Left hindlimb (tissue), 1 donor: ENCODE data around the gene SREBF1.

Experiments used
- DNase-seq: peaks from one replicate; pipeline ENCODE4 v3.0.0-alpha.2; 2018

Gene SREBF1

GRCh38 chr17:17822616-17823015 lies 14.2 kb downstream of the SREBF1 start:
- no peak for DNase-seq

- DNase-seq: no peak
Observed at GRCh38 chr17:17822189-17822588, 14.6 kb downstream of the SREBF1 start.

GRCh38 chr17:17820463-17821158 lies 16.2 kb downstream of the SREBF1 start:
- DNase-seq: no peak

- DNase-seq: no peak
Observed at GRCh38 chr17:17820046-17820445, 16.7 kb downstream of the SREBF1 start.

GRCh38 chr17:17819561-17819995 lies 17.2 kb downstream of the SREBF1 start:
- DNase-seq: no peak

GRCh38 chr17:17819111-17819510 lies 17.7 kb downstream of the SREBF1 start:
- DNase-seq: no peak

- DNase-seq: no peak
Observed at GRCh38 chr17:17818088-17818526, 18.7 kb downstream of the SREBF1 start.

GRCh38 chr17:17817552-17817947 lies 19.2 kb downstream of the SREBF1 start:
- DNase-seq: no peak

- DNase-seq: no peak
Observed at GRCh38 chr17:17816831-17817551, 19.8 kb downstream of the SREBF1 start.

- DNase-seq: no peak
Observed at GRCh38 chr17:17816240-17816814, 20.5 kb downstream of the SREBF1 start.

- DNase-seq: no peak
Observed at GRCh38 chr17:17815436-17816200, 21.2 kb downstream of the SREBF1 start.

GRCh38 chr17:17815062-17815406 lies 21.8 kb downstream of the SREBF1 start:
- DNase-seq: no peak

- DNase-seq: no peak
Observed at GRCh38 chr17:17814162-17815061, 22.4 kb downstream of the SREBF1 start.

- no peak for DNase-seq
Observed at GRCh38 chr17:17813725-17814095, 23.1 kb downstream of the SREBF1 start.

GRCh38 chr17:17813055-17813724 lies 23.6 kb downstream of the SREBF1 start:
- DNase-seq: no peak

- DNase-seq: peak; percentile 85
Observed at GRCh38 chr17:17812211-17813054, 24.4 kb downstream of the SREBF1 start.

- peak; percentile 82 for DNase-seq
Observed at GRCh38 chr17:17811381-17812210, 25.2 kb downstream of the SREBF1 start.

GRCh38 chr17:17810895-17811248 lies 25.9 kb downstream of the SREBF1 start:
- DNase-seq: no peak

- peak; percentile 82 for DNase-seq
Observed at GRCh38 chr17:17810084-17810894, 26.5 kb downstream of the SREBF1 start.
